Inferior parietal cortex (tissue), 1 donor: Measurements from ENCODE around the gene TRIM43.
"Not testable (repeated sequence)": the region's sequence is repeated elsewhere in the genome, so short reads cannot be mapped to it uniquely, and the experiment has no call there.

Experiments used
- DNase-seq: peaks from one replicate; pipeline ENCODE4 v3.0.0-alpha.2; 2016; ENCODE audit errors: extremely low spot score

The TRIM43 gene

GRCh38 chr2:95591701-95592100, at the start of gene TRIM43:
TSS of gene TRIM43 (plus strand) at chr2:95592001. CDS start at chr2:95594024, 2,023 bp downstream.
- DNase-seq, result not testable (repeated sequence)

DNA sequence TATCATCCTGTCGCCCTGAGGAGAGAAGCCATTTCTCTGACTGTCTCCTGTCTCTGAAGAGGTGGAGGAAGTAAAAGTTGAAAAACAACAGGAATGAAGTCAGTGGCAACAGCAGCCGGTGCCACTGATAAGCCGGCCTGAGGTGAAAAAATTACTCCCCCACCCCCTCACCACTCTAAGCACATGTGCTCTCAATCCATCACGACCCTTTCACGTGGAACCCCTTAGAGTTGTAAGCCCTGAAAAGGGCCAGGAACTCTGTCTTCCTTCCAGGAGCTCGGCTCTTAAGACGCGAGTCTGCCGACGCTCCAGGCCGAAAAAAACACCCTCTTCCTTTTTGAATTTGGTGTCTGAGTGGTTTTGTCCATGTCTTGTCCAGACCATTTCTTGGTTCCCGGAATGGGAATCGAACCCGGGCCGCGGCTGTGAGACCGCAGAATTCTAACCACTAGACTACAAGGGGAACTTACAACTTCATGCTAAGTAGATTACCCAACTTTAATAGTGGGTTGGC, 40.7 kb upstream of the TRIM43 start:
- DNase-seq, result no peak

DNA sequence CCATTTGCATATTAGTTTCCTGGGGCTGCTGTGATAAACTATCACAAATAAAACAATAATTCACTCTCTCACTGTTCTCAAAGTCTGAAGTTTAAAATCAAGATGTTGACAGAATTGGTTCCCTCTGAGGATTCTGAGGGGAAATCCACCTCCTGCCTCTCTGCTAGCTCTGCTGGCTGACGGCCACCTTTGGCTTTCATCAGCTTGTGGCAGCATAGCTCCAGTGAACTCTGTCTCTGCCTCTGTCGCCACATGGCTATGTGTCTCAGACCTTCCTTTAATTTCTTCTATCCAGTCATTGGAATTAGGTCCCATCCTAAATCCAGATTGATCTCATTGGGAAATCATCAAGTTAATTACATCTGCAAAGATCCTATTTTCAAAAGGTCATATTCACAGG, 38.9 kb upstream of the TRIM43 start:
- DNase-seq, result peak; percentile 20

DNA sequence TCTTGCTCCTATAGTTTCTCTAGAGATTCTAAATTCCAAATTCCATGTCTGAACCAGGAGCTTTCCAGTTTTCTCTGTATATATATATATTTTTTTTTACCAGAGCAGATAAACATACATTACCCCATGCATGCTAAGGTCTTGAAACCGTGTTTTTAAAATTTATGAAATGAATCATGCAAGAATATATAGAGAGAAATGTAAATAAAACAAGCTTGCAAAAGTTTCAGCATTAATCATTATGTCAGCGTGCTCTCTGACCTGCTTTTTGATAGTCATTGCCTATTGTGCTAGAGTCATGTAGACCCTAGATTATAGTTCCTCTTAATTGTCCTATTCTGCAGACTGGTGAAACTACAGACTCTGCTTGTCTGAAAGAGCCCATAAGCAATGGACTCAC, 22.6 kb upstream of the TRIM43 start:
- no peak for DNase-seq

DNA sequence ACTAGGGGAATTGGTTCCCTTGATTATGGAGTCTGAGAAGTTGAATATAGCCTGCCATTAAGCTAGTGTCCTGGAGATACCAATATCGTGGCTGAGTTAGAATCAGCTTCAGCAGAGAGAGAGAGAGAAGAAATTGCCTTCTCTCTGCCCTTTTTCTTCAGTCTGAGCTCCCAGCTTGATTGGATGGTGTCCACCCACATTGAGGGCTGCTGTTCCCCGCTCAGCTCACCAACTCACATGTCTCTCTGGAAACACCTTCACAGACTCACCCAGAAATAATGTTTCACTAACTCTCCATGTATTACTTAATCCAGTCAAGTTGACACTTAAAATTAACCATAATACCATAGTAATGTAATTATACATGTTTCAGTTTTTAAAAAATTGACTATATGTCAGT, 17.9 kb upstream of the TRIM43 start:
- DNase-seq, result no peak

DNA sequence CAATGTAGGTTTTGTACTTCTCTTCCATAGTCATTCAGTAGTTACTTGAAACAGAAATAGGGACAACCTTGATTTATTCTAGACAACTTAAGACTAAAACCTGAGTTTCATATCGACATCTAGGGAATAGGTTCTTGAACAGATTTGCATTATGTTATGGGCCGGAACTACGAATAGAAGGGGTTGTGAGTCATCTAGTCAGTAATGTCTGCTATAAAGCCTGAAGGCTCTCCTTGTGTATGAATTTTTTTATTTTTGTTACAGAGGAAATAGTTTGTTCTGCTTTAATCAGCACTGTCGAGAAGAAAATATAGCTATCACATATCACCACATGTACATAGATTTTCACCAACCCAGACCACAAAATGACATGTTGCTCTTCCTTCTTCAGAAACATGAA, 17.3 kb upstream of the TRIM43 start:
- no peak for DNase-seq

GRCh38 chr2:95575857-95576256, 15.9 kb upstream of the TRIM43 start:
- no peak for DNase-seq

DNA sequence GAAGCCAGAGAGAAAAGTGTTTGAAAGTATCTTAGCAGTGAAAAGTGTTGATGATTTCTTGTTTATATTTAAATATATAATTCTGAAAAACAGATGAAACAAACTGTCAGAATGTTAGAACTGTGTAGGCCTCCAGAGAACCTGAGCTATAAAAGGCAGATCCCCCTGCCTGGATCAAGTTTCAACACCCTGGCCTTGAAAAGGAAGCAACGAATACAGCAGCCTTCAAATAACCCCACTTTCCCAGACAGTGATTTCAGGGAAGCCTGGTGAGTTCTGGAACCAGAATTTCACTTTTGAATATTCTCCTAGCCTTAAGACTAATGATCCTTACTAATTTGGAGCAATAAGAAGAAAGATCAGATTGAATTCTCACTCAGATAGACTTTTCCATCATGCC, 13.3 kb upstream of the TRIM43 start:
- no peak for DNase-seq

DNA sequence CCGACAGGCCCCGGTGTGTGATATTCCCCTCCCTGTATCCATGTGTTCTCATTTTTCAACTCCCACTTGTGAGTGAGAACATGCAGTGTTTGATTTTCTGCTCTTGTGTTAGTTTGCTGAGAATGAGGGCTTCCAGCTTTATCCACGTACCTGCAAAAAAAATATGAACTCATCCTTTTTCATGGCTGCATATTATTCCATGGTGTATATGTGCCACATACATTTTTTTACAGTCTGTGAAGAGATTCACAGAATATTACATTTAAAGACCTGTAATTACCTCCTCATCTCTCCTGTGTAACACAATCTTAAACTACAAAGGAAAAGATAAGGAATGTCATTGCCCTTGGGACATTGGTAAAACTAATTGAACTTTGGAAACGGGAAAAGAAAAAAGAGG, 8.3 kb upstream of the TRIM43 start:
- DNase-seq, result not testable (repeated sequence)

DNA sequence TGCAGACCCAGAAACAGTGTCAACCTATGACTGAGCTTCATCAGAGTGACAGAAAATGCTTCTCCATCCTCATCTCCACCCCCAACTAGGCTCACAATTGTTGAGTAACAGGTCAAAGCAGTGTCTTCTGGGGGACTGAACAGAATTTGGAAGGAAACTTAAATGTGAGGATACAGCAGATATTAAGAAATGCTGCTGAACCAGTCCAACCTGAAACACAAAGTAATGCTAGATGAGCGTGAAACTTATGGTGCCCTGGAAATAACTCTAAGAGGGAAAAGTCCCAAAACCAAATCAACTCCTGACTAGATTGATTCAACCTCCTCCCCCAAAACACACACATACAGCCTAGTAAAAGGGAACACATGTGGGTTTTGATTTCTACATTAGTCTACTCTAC, 7.5 kb upstream of the TRIM43 start:
- DNase-seq, result not testable (repeated sequence)

DNA sequence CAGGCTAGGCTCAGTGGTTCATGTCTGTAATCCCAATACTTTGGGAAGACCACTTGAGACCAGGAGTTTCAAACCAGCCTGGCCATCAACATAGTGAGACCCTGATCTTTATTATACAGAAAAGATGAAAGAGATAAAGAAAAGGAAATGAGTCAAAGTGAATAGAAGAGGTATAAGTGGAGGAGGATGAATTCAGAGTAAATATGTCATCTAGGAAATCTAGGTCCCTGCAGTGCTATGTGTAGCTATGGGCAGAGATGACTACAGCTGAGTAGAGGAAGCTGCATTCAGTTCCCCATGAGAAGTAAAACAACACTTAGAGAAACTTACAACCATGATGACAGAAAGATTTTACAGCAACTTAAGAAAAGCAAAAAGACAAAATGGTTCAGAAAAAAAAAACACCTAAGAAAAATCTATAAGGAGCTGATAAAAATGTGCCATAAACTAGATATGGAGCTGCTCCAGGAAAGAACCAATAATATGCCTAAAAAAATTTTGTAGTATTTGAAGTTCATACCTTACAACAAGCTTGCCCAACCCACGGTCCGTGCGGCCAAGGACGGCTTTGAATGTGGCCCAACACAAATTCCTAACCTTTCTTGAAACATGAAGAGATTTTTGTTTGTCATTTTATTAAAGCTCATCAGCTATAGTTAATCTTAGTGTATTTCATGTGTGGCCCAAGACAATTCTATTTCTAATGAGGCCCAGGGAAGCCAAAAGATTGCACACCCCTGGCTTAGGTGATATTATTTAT, 1.8 kb upstream of the TRIM43 start:
- DNase-seq, result not testable (repeated sequence)

DNA sequence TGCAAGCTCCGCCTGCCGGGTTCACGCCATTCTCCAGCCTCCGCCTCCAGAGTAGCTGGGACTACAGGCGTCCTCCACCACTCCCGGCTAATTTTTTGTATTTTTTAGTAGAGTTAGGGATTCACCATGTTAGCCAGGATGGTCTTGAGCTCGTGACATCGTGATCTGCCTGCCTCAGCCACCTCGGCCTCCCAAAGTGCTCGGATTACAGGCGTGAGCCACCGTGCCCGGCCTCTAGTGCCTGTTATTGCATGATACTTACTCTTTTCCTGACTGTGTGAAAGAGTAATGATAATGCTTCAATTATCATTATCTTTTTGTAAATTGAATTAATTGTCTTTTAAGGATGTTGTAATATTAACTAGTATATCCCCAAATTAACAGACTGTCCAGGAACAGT, 1.2 kb downstream of the TRIM43 start:
- not testable (repeated sequence) for DNase-seq

- DNase-seq, result not testable (repeated sequence)
Measured at GRCh38 chr2:95595012-95595411, 3.2 kb downstream of the TRIM43 start.

GRCh38 chr2:95601301-95601700, 9.5 kb downstream of the TRIM43 start:
- DNase-seq, result not testable (repeated sequence)

GRCh38 chr2:95602146-95602545, 10.3 kb downstream of the TRIM43 start:
- not testable (repeated sequence) for DNase-seq

GRCh38 chr2:95608356-95608755, 16.6 kb downstream of the TRIM43 start:
- DNase-seq, result not testable (repeated sequence)

- DNase-seq, result not testable (repeated sequence)
Measured at GRCh38 chr2:95609764-95610163, 18.0 kb downstream of the TRIM43 start.

DNA sequence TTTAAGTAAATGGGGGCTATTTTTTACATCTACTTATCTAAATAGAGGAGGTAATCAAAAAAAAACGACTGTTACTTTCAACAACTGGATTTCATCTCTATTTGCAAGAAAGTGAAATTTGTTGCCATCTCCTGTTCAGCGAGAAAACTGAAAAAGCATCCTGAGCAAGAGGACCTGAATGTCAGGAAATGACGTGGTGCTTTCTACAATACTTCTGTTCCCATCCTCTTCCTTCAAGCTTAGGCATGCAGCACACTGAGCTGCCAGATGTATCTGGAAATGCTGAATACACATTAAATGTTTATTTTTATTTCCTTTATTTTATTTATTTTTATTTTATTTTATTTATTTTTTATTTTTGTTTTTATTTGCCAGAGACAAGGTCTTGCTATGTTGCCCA, 21.2 kb downstream of the TRIM43 start:
- not testable (repeated sequence) for DNase-seq

DNA sequence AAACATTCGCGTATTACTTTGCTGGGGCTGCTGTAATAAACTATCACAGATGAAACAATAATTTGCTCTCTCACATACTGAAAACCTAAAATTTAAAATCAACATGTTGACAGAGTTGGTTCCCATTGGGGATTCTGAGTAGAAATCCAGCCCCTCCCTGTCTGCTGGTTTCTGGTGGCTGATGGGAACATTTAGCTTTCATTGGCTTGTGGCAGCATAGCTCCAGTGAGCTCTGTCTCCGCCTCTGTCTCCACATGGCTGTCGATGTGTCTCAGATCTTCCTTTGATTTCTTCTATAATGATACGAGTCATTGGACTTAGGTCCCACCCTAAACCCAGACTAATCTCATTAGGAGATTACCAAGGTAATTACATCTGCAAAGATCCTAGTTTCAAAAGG, 30.9 kb downstream of the TRIM43 start:
- DNase-seq, result not testable (repeated sequence)

DNA sequence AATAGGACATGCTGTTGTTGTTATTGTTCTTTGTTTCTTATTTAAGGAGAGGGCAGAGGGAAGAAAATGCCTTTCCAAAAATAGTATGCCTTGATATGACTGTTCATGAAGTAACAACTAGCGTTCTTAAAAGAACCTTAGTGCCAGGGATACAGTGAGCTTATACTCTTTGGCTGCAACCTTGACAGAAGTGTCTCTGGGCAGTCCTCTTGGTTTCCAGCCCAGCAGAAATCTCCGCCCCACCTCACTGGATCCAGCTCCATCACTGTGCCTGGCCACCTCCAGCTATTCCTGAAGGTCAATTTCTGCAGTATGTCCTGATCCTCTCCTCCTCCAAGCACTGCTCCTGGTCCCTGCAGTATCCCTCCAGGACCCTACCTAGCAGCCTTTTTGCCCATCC, 39.2 kb downstream of the TRIM43 start:
- DNase-seq, result not testable (repeated sequence)

GRCh38 chr2:95633626-95634259, 41.9 kb downstream of the TRIM43 start:
- not testable (repeated sequence) for DNase-seq

DNA sequence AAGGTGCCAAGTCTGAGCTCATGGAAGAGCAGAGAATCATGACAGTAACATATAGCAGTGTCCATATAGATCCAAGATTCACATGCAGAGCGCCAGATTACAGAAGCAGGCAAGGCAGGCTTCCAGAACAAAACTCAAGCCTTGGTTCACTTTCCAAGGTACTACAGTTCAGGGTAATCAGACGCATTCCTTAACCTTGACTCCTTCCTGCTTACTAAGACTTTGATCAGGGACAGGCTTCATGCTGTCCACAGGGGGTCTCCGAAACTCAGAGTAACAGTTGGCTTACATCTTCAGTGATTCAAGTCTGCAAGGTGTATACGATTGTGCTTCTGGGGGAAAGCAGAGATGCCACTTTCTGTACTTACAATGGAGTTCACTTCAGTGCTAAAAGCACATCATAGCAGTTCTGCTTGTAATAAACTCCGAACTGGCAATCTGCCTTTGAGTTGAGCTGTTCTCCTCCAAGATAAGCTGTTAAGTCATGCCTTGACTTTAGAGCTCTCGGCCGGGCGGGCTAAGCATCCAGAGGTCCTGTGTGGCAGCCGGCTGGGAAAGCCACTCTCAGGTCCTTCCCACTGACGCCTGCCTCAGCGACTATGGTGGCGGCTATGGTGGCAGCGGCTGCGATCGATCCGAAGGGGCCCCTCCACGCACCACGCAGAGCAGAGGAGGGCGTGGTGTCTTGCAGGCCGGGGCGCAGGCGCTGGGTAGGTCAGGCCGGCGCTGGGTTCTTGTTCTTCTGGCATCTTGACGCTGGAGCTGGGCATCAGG, 48.9 kb downstream of the TRIM43 start:
- DNase-seq, result not testable (repeated sequence)
